RWPE2 (cell line): ENCODE measurements around the gene TRIM54.

Source experiments
- ATAC-seq: fragments of 200-7000 bp; cut with Tn5 transposase; 3 replicates; pipeline ENCODE4 v1.9.1; 2021; ENCODE audit warnings: low read depth
- DNase-seq: peaks from one replicate; pipeline ENCODE4 v3.0.0-alpha.2; 2020; ENCODE audit warnings: low spot score
- H3K27ac ChIP-seq: fragments of 450-650 bp; 2 replicates; pipeline ENCODE4 v1.5.1; 2017; ENCODE audit warnings: mild to moderate bottlenecking; ENCODE audit not compliant: poor library complexity, severe bottlenecking
- H3K27me3 ChIP-seq: fragments of 250-450 bp; sonication (Bioruptor Pico); 2 replicates; pipeline ENCODE4 v1.5.1; 2021; ENCODE audit warnings: mild to moderate bottlenecking, moderate library complexity; ENCODE audit not compliant: insufficient read depth, poor library complexity, severe bottlenecking
- H3K36me3 ChIP-seq: fragments of 250-450 bp; sonication (Bioruptor Pico); 2 replicates; pipeline ENCODE4 v1.5.1; 2020; ENCODE audit warnings: low read depth, mild to moderate bottlenecking, moderate library complexity
- H3K4me1 ChIP-seq: fragments of 250-450 bp; sonication (Bioruptor Pico); 2 replicates; pipeline ENCODE4 v1.5.1; 2021; ENCODE audit warnings: mild to moderate bottlenecking, moderate library complexity; ENCODE audit not compliant: insufficient read depth, poor library complexity, severe bottlenecking
- H3K4me3 ChIP-seq: fragments of 250-450 bp; sonication (Bioruptor Pico); 2 replicates; pipeline ENCODE4 v1.5.1; 2021; ENCODE audit warnings: mild to moderate bottlenecking, moderate library complexity; ENCODE audit not compliant: severe bottlenecking
- H3K9me3 ChIP-seq: fragments of 250-450 bp; sonication (Bioruptor Pico); 2 replicates; pipeline ENCODE4 v1.5.1; 2021; ENCODE audit warnings: mild to moderate bottlenecking, moderate library complexity; ENCODE audit not compliant: severe bottlenecking
- CTCF ChIP-seq: fragments of 450-650 bp; IDR thresholded peaks from one replicate; pipeline ENCODE4 v1.5.1; 2017; ENCODE audit warnings: mild to moderate bottlenecking, moderate library complexity; ENCODE audit not compliant: poor library complexity, severe bottlenecking

Gene TRIM54

GRCh38 chr2:27284996-27285395 lies 2.8 kb downstream of the TRIM54 start:
- Histone ChIP-seq H3K9me3 (no peaks in the 10 kb centered on the region), H3K27me3 (peaks cover 6% of the 10 kb centered on the region), H3K4me1 (no peaks in the 10 kb centered on the region), H3K27ac (no peak overlapping the region), H3K36me3 (no peaks in the 10 kb centered on the region), H3K4me3 (no peak overlapping the region)
- ATAC-seq, result no peak
- TF ChIP-seq CTCF, result no peak
- no peak for DNase-seq

- Histone ChIP-seq H3K9me3 (no peaks in the 10 kb centered on the region), H3K4me1 (no peaks in the 10 kb centered on the region), H3K36me3 (no peaks in the 10 kb centered on the region), H3K27ac (no peak overlapping the region), H3K27me3 (peaks cover 6% of the 10 kb centered on the region), H3K4me3 (no peak overlapping the region)
- ATAC-seq, result no peak
- no peak for DNase-seq
- TF ChIP-seq CTCF, result no peak
Observed at GRCh38 chr2:27285481-27285880, 3.3 kb downstream of the TRIM54 start.

- TF ChIP-seq CTCF, result no peak
- no peak for DNase-seq
- Histone ChIP-seq H3K27ac (no peak overlapping the region), H3K27me3 (no peaks in the 10 kb centered on the region), H3K4me3 (no peak overlapping the region), H3K4me1 (peaks cover 9% of the 10 kb centered on the region), H3K36me3 (no peaks in the 10 kb centered on the region), H3K9me3 (no peaks in the 10 kb centered on the region)
- no peak for ATAC-seq
Observed at GRCh38 chr2:27288610-27289009, 6.4 kb downstream of the TRIM54 start.

- Histone ChIP-seq H3K9me3 (no peaks in the 10 kb centered on the region), H3K4me1 (peaks cover 12% of the 10 kb centered on the region), H3K36me3 (no peaks in the 10 kb centered on the region), H3K27me3 (no peaks in the 10 kb centered on the region), H3K27ac (no peak overlapping the region), H3K4me3 (no peak overlapping the region)
- ATAC-seq, result no peak
- TF ChIP-seq CTCF, result no peak
- no peak for DNase-seq
Observed at GRCh38 chr2:27290549-27290948, 8.3 kb downstream of the TRIM54 start.

GRCh38 chr2:27291865-27292264 lies 9.6 kb downstream of the TRIM54 start:
- no peaks in the 10 kb centered on the region for H3K27me3 ChIP-seq
- H3K27ac ChIP-seq, result no peak overlapping the region
- no peak for TF ChIP-seq CTCF
- no peaks in the 10 kb centered on the region for H3K9me3 ChIP-seq
- ATAC-seq, result no peak
- no peaks in the 10 kb centered on the region for H3K36me3 ChIP-seq
- no peak for DNase-seq
- H3K4me3 ChIP-seq, result no peak overlapping the region
- H3K4me1 ChIP-seq, result peaks cover 12% of the 10 kb centered on the region
